ENCODE data around the gene ADAMTS4. TPM values are rescaled to one million over a fixed set of nuclear protein-coding genes. Genes with fewer than 3 reads are reported as not detected.
A peak's percentile ranks its signal among the peaks of the same experiment; 100 is the strongest.

ADAMTS4 gene
- total and polyA plus RNA-seq, 9 of the 15 experiments (the other 6 are each of a cell fraction or from before 2014, with no cell fraction given) = 0.07 to 3.7 (median 0.41) TPM

GRCh38 chr1:161220002-161220401, 21.1 kb upstream of the ADAMTS4 start:
- Histone ChIP-seq H3K4me1 (replicated peaks in 1 of 2; ENCODE audit: control insufficient read depth in 2 of 2, insufficient read depth in 2 of 2, low read length in 2 of 2) (peaks cover 4 to 30% of the 10 kb centered on the region in 2 experiments; a peak in 4 of 5 replicates), H3K9me3 (replicated peaks; ENCODE audit: control insufficient read depth, insufficient read depth, low read depth, low read length) (no peaks in the 10 kb centered on the region), H3K9me1 (ENCODE audit: control insufficient read depth, insufficient read depth, low read length) (no peaks in the 10 kb centered on the region), H2AFZ (ENCODE audit: low read depth, low read length) (peak overlapping the region; percentile 14; the same call in 1 of the 2 replicates), H3K27ac (ENCODE audit: extremely low read depth, low read depth, low read length) (no peak overlapping the region), H3K27me3 (ENCODE audit: control insufficient read depth in 2 of 2, insufficient read depth in 2 of 2, low read length in 2 of 2) (no peaks in the 10 kb centered on the region), H3K36me3 (ENCODE audit: control insufficient read depth, insufficient read depth, low read length) (no peaks in the 10 kb centered on the region), H4K20me1 (replicated peaks; ENCODE audit: control insufficient read depth, insufficient read depth, low read length) (no peaks in the 10 kb centered on the region), H3K4me2 (ENCODE audit: insufficient read depth, low read length) (no peak overlapping the region), H3K9ac (ENCODE audit: insufficient read depth in 1 of 2, low read depth in 2 of 2, low read length in 2 of 2) (no peak overlapping the region), H3K79me2 (ENCODE audit: control insufficient read depth, insufficient read depth, low read length) (no peaks in the 10 kb centered on the region), H3K4me3 (no peak overlapping the region)
- in situ Hi-C loops (cut with MboI) (no loop called here), intact Hi-C loops (cut with micrococcal nuclease) (no loop called here)
- FAIRE-seq (no peak), DNase-seq (ENCODE audit: extremely low read depth in 1 of 4, low spot score in 3 of 4) (no peak), ATAC-seq (no peak)
- no TSS peak for BruUV-seq (replicated peaks)
- CTCF ChIA-PET (ENCODE audit: low intra/inter-chr PET ratio) = no interaction called here
- POLR2A ChIA-PET = interaction anchor here (0.8 to 1.7 kb wide), 5 partner anchors 9 to 94 kb away, joined by 3 to 6 read pairs (median 4); partner anchors contain the start of gene SDHC
- TF ChIP-seq MTA1 (IDR thresholded peaks at IDR 0.05; ENCODE audit: borderline replicate concordance) (0 out of 2 replicates have a peak, but pooled peaks have one; percentile 23), ESRRA (IDR thresholded peaks at IDR 0.05; ENCODE audit: borderline replicate concordance, low read depth) (peak; percentile 28; the same call in 1 of the 2 replicates), POU5F1 (IDR thresholded peaks at IDR 0.05; ENCODE audit: borderline replicate concordance, low read depth, low read length, partially characterized antibody) (no peak), ZNF717 (CRISPR knock-in tag; IDR thresholded peaks at IDR 0.05) (no peak), ZNF3 (CRISPR knock-in tag; IDR thresholded peaks at IDR 0.05) (no peak), FOXJ3 (CRISPR knock-in tag; IDR thresholded peaks at IDR 0.05) (no peak)
- WGBS (ENCODE audit: insufficient coverage, low coverage, missing lambda C conversion rate) = 50% methylated on average over 5 of the region's 5 CpGs
